ENCODE results near the gene TAOK3.

The TAOK3 gene

GRCh38 chr12:118183711-118184110 lies 189.0 kb downstream of the TAOK3 start:
- no peak overlapping the region for H3K9ac ChIP-seq (ENCODE audit: low read depth, low read length)
- peaks cover 2% of the 10 kb centered on the region for H3K4me1 ChIP-seq (ENCODE audit: control insufficient read depth, insufficient read depth, low read length)
- no peak overlapping the region for H3K4me3 ChIP-seq (ENCODE audit: low read depth, low read length)
- no peaks in the 10 kb centered on the region for H3K27me3 ChIP-seq (ENCODE audit: control insufficient read depth, insufficient read depth, low read length)
- no peaks in the 10 kb centered on the region for H3K36me3 ChIP-seq (ENCODE audit: control insufficient read depth, insufficient read depth, low read length)
- H3K9me3 ChIP-seq (ENCODE audit: control insufficient read depth, insufficient read depth, low read length): no peaks in the 10 kb centered on the region

GRCh38 chr12:118183155-118183554 lies 189.6 kb downstream of the TAOK3 start:
- H3K4me1 ChIP-seq (ENCODE audit: control insufficient read depth, insufficient read depth, low read length): peaks cover 2% of the 10 kb centered on the region
- H3K36me3 ChIP-seq (ENCODE audit: control insufficient read depth, insufficient read depth, low read length): no peaks in the 10 kb centered on the region
- no peak overlapping the region for H3K9ac ChIP-seq (ENCODE audit: low read depth, low read length)
- no peak overlapping the region for H3K4me3 ChIP-seq (ENCODE audit: low read depth, low read length)
- H3K9me3 ChIP-seq (ENCODE audit: control insufficient read depth, insufficient read depth, low read length): no peaks in the 10 kb centered on the region
- no peaks in the 10 kb centered on the region for H3K27me3 ChIP-seq (ENCODE audit: control insufficient read depth, insufficient read depth, low read length)

- Histone ChIP-seq H3K9ac (ENCODE audit: low read depth, low read length) (no peak overlapping the region), H3K4me3 (ENCODE audit: low read depth, low read length) (no peak overlapping the region), H3K4me1 (ENCODE audit: control insufficient read depth, insufficient read depth, low read length) (no peaks in the 10 kb centered on the region), H3K9me3 (ENCODE audit: control insufficient read depth, insufficient read depth, low read length) (no peaks in the 10 kb centered on the region), H3K36me3 (ENCODE audit: control insufficient read depth, insufficient read depth, low read length) (no peaks in the 10 kb centered on the region), H3K27me3 (ENCODE audit: control insufficient read depth, insufficient read depth, low read length) (no peaks in the 10 kb centered on the region)
These were observed 196.8 kb downstream of the TAOK3 start for GRCh38 chr12:118175823-118176447.

- Histone ChIP-seq H3K9ac (ENCODE audit: low read depth, low read length) (no peak overlapping the region), H3K9me3 (ENCODE audit: control insufficient read depth, insufficient read depth, low read length) (no peaks in the 10 kb centered on the region), H3K36me3 (ENCODE audit: control insufficient read depth, insufficient read depth, low read length) (no peaks in the 10 kb centered on the region), H3K27me3 (ENCODE audit: control insufficient read depth, insufficient read depth, low read length) (no peaks in the 10 kb centered on the region), H3K4me1 (ENCODE audit: control insufficient read depth, insufficient read depth, low read length) (no peaks in the 10 kb centered on the region), H3K4me3 (ENCODE audit: low read depth, low read length) (no peak overlapping the region)
These were observed 205.8 kb downstream of the TAOK3 start for GRCh38 chr12:118166946-118167345.

GRCh38 chr12:118164798-118165486 lies 207.8 kb downstream of the TAOK3 start:
- no peak overlapping the region for H3K4me3 ChIP-seq (ENCODE audit: low read depth, low read length)
- no peaks in the 10 kb centered on the region for H3K9me3 ChIP-seq (ENCODE audit: control insufficient read depth, insufficient read depth, low read length)
- no peaks in the 10 kb centered on the region for H3K27me3 ChIP-seq (ENCODE audit: control insufficient read depth, insufficient read depth, low read length)
- no peaks in the 10 kb centered on the region for H3K36me3 ChIP-seq (ENCODE audit: control insufficient read depth, insufficient read depth, low read length)
- no peaks in the 10 kb centered on the region for H3K4me1 ChIP-seq (ENCODE audit: control insufficient read depth, insufficient read depth, low read length)
- H3K9ac ChIP-seq (ENCODE audit: low read depth, low read length): no peak overlapping the region

- no peaks in the 10 kb centered on the region for H3K4me1 ChIP-seq (ENCODE audit: control insufficient read depth, insufficient read depth, low read length)
- no peaks in the 10 kb centered on the region for H3K36me3 ChIP-seq (ENCODE audit: control insufficient read depth, insufficient read depth, low read length)
- no peak overlapping the region for H3K9ac ChIP-seq (ENCODE audit: low read depth, low read length)
- H3K9me3 ChIP-seq (ENCODE audit: control insufficient read depth, insufficient read depth, low read length): no peaks in the 10 kb centered on the region
- H3K4me3 ChIP-seq (ENCODE audit: low read depth, low read length): no peak overlapping the region
- H3K27me3 ChIP-seq (ENCODE audit: control insufficient read depth, insufficient read depth, low read length): no peaks in the 10 kb centered on the region
These were observed 212.2 kb downstream of the TAOK3 start for GRCh38 chr12:118160536-118160935.

- Histone ChIP-seq H3K9me3 (ENCODE audit: control insufficient read depth, insufficient read depth, low read length) (no peaks in the 10 kb centered on the region), H3K27me3 (ENCODE audit: control insufficient read depth, insufficient read depth, low read length) (no peaks in the 10 kb centered on the region), H3K4me1 (ENCODE audit: control insufficient read depth, insufficient read depth, low read length) (no peaks in the 10 kb centered on the region), H3K9ac (ENCODE audit: low read depth, low read length) (no peak overlapping the region), H3K4me3 (ENCODE audit: low read depth, low read length) (no peak overlapping the region), H3K36me3 (ENCODE audit: control insufficient read depth, insufficient read depth, low read length) (no peaks in the 10 kb centered on the region)
These were observed 221.0 kb downstream of the TAOK3 start for GRCh38 chr12:118151755-118152154.

- H3K36me3 ChIP-seq (ENCODE audit: control insufficient read depth, insufficient read depth, low read length): peaks cover 4% of the 10 kb centered on the region
- no peak overlapping the region for H3K9ac ChIP-seq (ENCODE audit: low read depth, low read length)
- H3K27me3 ChIP-seq (ENCODE audit: control insufficient read depth, insufficient read depth, low read length): no peaks in the 10 kb centered on the region
- H3K9me3 ChIP-seq (ENCODE audit: control insufficient read depth, insufficient read depth, low read length): no peaks in the 10 kb centered on the region
- H3K4me1 ChIP-seq (ENCODE audit: control insufficient read depth, insufficient read depth, low read length): no peaks in the 10 kb centered on the region
- H3K4me3 ChIP-seq (ENCODE audit: low read depth, low read length): no peak overlapping the region
These were observed 222.1 kb downstream of the TAOK3 start for GRCh38 chr12:118150625-118151024.

GRCh38 chr12:118148287-118148686 lies 224.4 kb downstream of the TAOK3 start:
- H3K36me3 ChIP-seq (ENCODE audit: control insufficient read depth, insufficient read depth, low read length): peaks cover 16% of the 10 kb centered on the region
- H3K9me3 ChIP-seq (ENCODE audit: control insufficient read depth, insufficient read depth, low read length): no peaks in the 10 kb centered on the region
- no peak overlapping the region for H3K4me3 ChIP-seq (ENCODE audit: low read depth, low read length)
- no peak overlapping the region for H3K9ac ChIP-seq (ENCODE audit: low read depth, low read length)
- no peaks in the 10 kb centered on the region for H3K4me1 ChIP-seq (ENCODE audit: control insufficient read depth, insufficient read depth, low read length)
- H3K27me3 ChIP-seq (ENCODE audit: control insufficient read depth, insufficient read depth, low read length): no peaks in the 10 kb centered on the region

GRCh38 chr12:118145798-118146156 lies 226.9 kb downstream of the TAOK3 start:
- no peaks in the 10 kb centered on the region for H3K27me3 ChIP-seq (ENCODE audit: control insufficient read depth, insufficient read depth, low read length)
- H3K9me3 ChIP-seq (ENCODE audit: control insufficient read depth, insufficient read depth, low read length): no peaks in the 10 kb centered on the region
- H3K4me3 ChIP-seq (ENCODE audit: low read depth, low read length): no peak overlapping the region
- H3K36me3 ChIP-seq (ENCODE audit: control insufficient read depth, insufficient read depth, low read length): peaks cover 25% of the 10 kb centered on the region
- H3K9ac ChIP-seq (ENCODE audit: low read depth, low read length): no peak overlapping the region
- no peaks in the 10 kb centered on the region for H3K4me1 ChIP-seq (ENCODE audit: control insufficient read depth, insufficient read depth, low read length)

- peaks cover 26% of the 10 kb centered on the region for H3K36me3 ChIP-seq (ENCODE audit: control insufficient read depth, insufficient read depth, low read length)
- no peaks in the 10 kb centered on the region for H3K4me1 ChIP-seq (ENCODE audit: control insufficient read depth, insufficient read depth, low read length)
- H3K27me3 ChIP-seq (ENCODE audit: control insufficient read depth, insufficient read depth, low read length): no peaks in the 10 kb centered on the region
- no peaks in the 10 kb centered on the region for H3K9me3 ChIP-seq (ENCODE audit: control insufficient read depth, insufficient read depth, low read length)
- H3K4me3 ChIP-seq (ENCODE audit: low read depth, low read length): no peak overlapping the region
- H3K9ac ChIP-seq (ENCODE audit: low read depth, low read length): no peak overlapping the region
These were observed 227.5 kb downstream of the TAOK3 start for GRCh38 chr12:118145113-118145797.

- peaks cover 33% of the 10 kb centered on the region for H3K36me3 ChIP-seq (ENCODE audit: control insufficient read depth, insufficient read depth, low read length)
- H3K9me3 ChIP-seq (ENCODE audit: control insufficient read depth, insufficient read depth, low read length): no peaks in the 10 kb centered on the region
- H3K4me1 ChIP-seq (ENCODE audit: control insufficient read depth, insufficient read depth, low read length): no peaks in the 10 kb centered on the region
- H3K9ac ChIP-seq (ENCODE audit: low read depth, low read length): no peak overlapping the region
- H3K27me3 ChIP-seq (ENCODE audit: control insufficient read depth, insufficient read depth, low read length): no peaks in the 10 kb centered on the region
- no peak overlapping the region for H3K4me3 ChIP-seq (ENCODE audit: low read depth, low read length)
These were observed 228.2 kb downstream of the TAOK3 start for GRCh38 chr12:118144499-118144898.
